Endothelial cell of umbilical vein (primary cell): ENCODE measurements around the gene HIRA. TPM values are rescaled to one million over a fixed set of nuclear protein-coding genes. Genes with fewer than 3 reads are reported as not detected.

ENCODE experiments used
- BruUV-seq: library from RNA; stranded (reverse); fragments of 400-500 nt; replicated peaks from 2 replicates; lab custom pipeline; 2021; lab: Mats Ljungman, UMichigan
- CTCF ChIA-PET: fragments of 300-600, 350-600 bp; sonication (Branson Sonifier 250); formaldehyde crosslinking; loops from one replicate; lab custom pipeline; 2021; ENCODE audit warnings: antibody characterized with exemption, inconsistent platforms; lab: Charles Lee
- POLR2A ChIA-PET: fragments of 300-600, 350-600 bp; sonication (Branson Sonifier 250); formaldehyde crosslinking; loops from one replicate; lab custom pipeline; 2021; ENCODE audit warnings: antibody characterized with exemption, inconsistent platforms; lab: Charles Lee
- DNase-seq: peaks from one replicate; pipeline ENCODE4 v3.0.0-alpha.2; 2011; ENCODE audit warnings: low read depth, low spot score
- FAIRE-seq: peaks from 2 replicates; lab custom pipeline; 2011; peaks lifted over from hg19 to GRCh38; lab: Jason Lieb, UNC
- H2AFZ ChIP-seq: 2 replicates; pipeline ENCODE4 v1.6.0; 2012; ENCODE audit warnings: low read depth, low read length, control low read depth, inconsistent platforms
- H3K27ac ChIP-seq: 2 replicates; pipeline ENCODE4 v1.5.1; 2011; ENCODE audit warnings: low read depth, mild to moderate bottlenecking, control low read depth, low read length, moderate library complexity; ENCODE audit not compliant: insufficient read depth
- H3K27me3 ChIP-seq, 2 experiments: 2 replicates each; pipeline versions ENCODE4 v1.6.0 to v1.6.1; 2011; ENCODE audit warnings: low read length in 2 of 2, mixed read lengths in 1 of 2; ENCODE audit not compliant: control insufficient read depth in 2 of 2, insufficient read depth in 2 of 2
- H3K36me3 ChIP-seq, 2 experiments: 2 replicates in 1 of 2; 3 replicates in 1 of 2; pipeline ENCODE4 v1.5.1; 2011; ENCODE audit warnings: low read length in 2 of 2, mild to moderate bottlenecking in 1 of 2, moderate library complexity in 1 of 2; ENCODE audit not compliant: control insufficient read depth in 2 of 2, insufficient read depth in 2 of 2; ENCODE audit errors: extremely low read depth in 1 of 2
- H3K4me1 ChIP-seq: 3 replicates; pipeline ENCODE4 v1.5.1; 2011; ENCODE audit warnings: mild to moderate bottlenecking, low read length; ENCODE audit not compliant: control insufficient read depth, insufficient read depth; ENCODE audit errors: extremely low read depth
- H3K4me2 ChIP-seq: 2 replicates; pipeline ENCODE4 v1.6.1; 2011; ENCODE audit warnings: low read length, control low read depth, mixed read lengths; ENCODE audit not compliant: insufficient read depth
- H3K4me3 ChIP-seq, 3 experiments: fragments of 200-600 bp in 1 of 3; sonication (generic), shearing (Covaris generic) in 1 of 3; replicated peaks in 1 of 3; 2 replicates each; pipeline ENCODE4 v1.5.1; 2011 to 2016; ENCODE audit warnings: control low read depth in 3 of 3, low read length in 3 of 3, mild to moderate bottlenecking in 2 of 3, inconsistent platforms in 1 of 3, low read depth in 1 of 3, moderate library complexity in 1 of 3; ENCODE audit not compliant: insufficient read depth in 1 of 3
- H3K79me2 ChIP-seq: 2 replicates; pipeline ENCODE4 v1.6.0; 2012; ENCODE audit warnings: low read length, inconsistent platforms; ENCODE audit not compliant: control insufficient read depth, insufficient read depth
- H3K9ac ChIP-seq: replicated peaks from 2 replicates; pipeline ENCODE3; 2011; ENCODE audit warnings: low read length, control low read depth; ENCODE audit not compliant: insufficient read depth; ENCODE audit errors: extremely low read depth
- H3K9me1 ChIP-seq: replicated peaks from 3 replicates; pipeline ENCODE4 v1.6.0; 2011; ENCODE audit warnings: mild to moderate bottlenecking, low read length; ENCODE audit not compliant: control insufficient read depth, insufficient read depth; ENCODE audit errors: extremely low read depth
- H3K9me3 ChIP-seq: replicated peaks from 2 replicates; pipeline ENCODE4 v1.5.1; 2012; ENCODE audit warnings: low read length, inconsistent platforms; ENCODE audit not compliant: control insufficient read depth, insufficient read depth
- H4K20me1 ChIP-seq: replicated peaks from 2 replicates; pipeline ENCODE3; 2011; ENCODE audit warnings: mild to moderate bottlenecking, low read length; ENCODE audit not compliant: control insufficient read depth, insufficient read depth; ENCODE audit errors: extremely low read depth
- CTCF ChIP-seq, 2 donors: IDR thresholded peaks; 1 replicate in 1 of 2; 2 replicates in 1 of 2; pipeline ENCODE4 v1.5.1; 2011; ENCODE audit warnings: low read length in 2 of 2, mild to moderate bottlenecking in 2 of 2, moderate library complexity in 2 of 2, control low read depth in 1 of 2, inconsistent platforms in 1 of 2, low read depth in 1 of 2; ENCODE audit not compliant: insufficient read depth in 1 of 2; ENCODE audit errors: extremely low read depth in 1 of 2
- EZH2 ChIP-seq: IDR thresholded peaks from 2 replicates; pipeline ENCODE4 v1.6.1; 2012; ENCODE audit warnings: borderline replicate concordance, low read depth, mild to moderate bottlenecking, moderate library complexity, low read length, inconsistent platforms; ENCODE audit not compliant: severe bottlenecking
- FOS ChIP-seq: IDR thresholded peaks from 2 replicates; pipeline ENCODE4 v1.6.1; 2011; ENCODE audit warnings: mild to moderate bottlenecking, low read length, moderate library complexity, borderline replicate concordance; ENCODE audit not compliant: insufficient read depth
- GATA2 ChIP-seq: IDR thresholded peaks from 2 replicates; pipeline ENCODE4 v1.7.0; 2011; ENCODE audit warnings: low read depth, mild to moderate bottlenecking, moderate library complexity, mixed read lengths, low read length; ENCODE audit not compliant: insufficient read length, insufficient read depth
- JUN ChIP-seq: IDR thresholded peaks from 2 replicates; pipeline ENCODE4 v1.6.1; 2011; ENCODE audit warnings: borderline replicate concordance, low read depth; ENCODE audit not compliant: insufficient read length, insufficient read depth
- MAX ChIP-seq: IDR thresholded peaks from 2 replicates; pipeline ENCODE4 v1.6.1; 2011; ENCODE audit not compliant: insufficient read depth, insufficient read length
- MYC ChIP-seq: IDR thresholded peaks from one replicate; pipeline ENCODE4 v1.6.1; 2011; ENCODE audit warnings: mild to moderate bottlenecking, low read depth, low read length
- POLR2A ChIP-seq: IDR thresholded peaks from 2 replicates; pipeline ENCODE4 v1.6.1; 2012; ENCODE audit warnings: low read depth, mild to moderate bottlenecking, control low read depth, low read length
- POLR2AphosphoS5 ChIP-seq: IDR thresholded peaks from 2 replicates; pipeline ENCODE4 v1.6.1; 2012; ENCODE audit warnings: low read depth, mild to moderate bottlenecking, control low read depth, low read length, moderate library complexity; ENCODE audit not compliant: insufficient read depth
- dilution Hi-C: fragments of 300-500 bp; cut with MboI; formaldehyde crosslinking; loops from one replicate; pipeline ENCODE4 v1.15.0; 2019; ENCODE audit warnings: low sequenced_read_pairs; ENCODE audit not compliant: extremely low pct_ligation_motif_present
- intact Hi-C: fragments of 100-400 bp; cut with micrococcal nuclease; formaldehyde crosslinking; loops from one replicate; pipeline ENCODE4 v1.10.0; 2022
- polyA plus RNA-seq, 4 experiments: library from polyadenylated mRNA; depleted of rRNA in 3 of 4; stranded (reverse) in 3 of 4; unstranded in 1 of 4; fragments of >200 nt; gene quantifications; 2 replicates each; pipeline versions ENCODE4 v1.2.1 to v1.2.3, GENCODE V29; 2011 to 2012; ENCODE audit warnings: missing spikeins in 1 of 4
- total RNA-seq: library from RNA; stranded (reverse); gene quantifications from 2 replicates; pipeline ENCODE4 v1.2.3, GENCODE V29; 2021

HIRA gene
- total and polyA plus RNA-seq, 2 donors (not counting 3 experiments of a cell fraction or from before 2014, with no cell fraction given): 17.3 to 27.7 TPM

GRCh38 chr22:19450363-19451175, 19.0 kb upstream of the HIRA start:
- Histone ChIP-seq H3K36me3 (peaks cover 16 to 41% of the 10 kb centered on the region in 2 experiments), H3K4me1 (peaks cover 11% of the 10 kb centered on the region), H3K4me3 (no peak overlapping the region), H3K9me1 (no peaks in the 10 kb centered on the region), H3K4me2 (no peak overlapping the region), H3K27ac (no peak overlapping the region), H2AFZ (no peak overlapping the region), H3K27me3 (no peaks in the 10 kb centered on the region), H4K20me1 (no peaks in the 10 kb centered on the region), H3K79me2 (peaks cover 14% of the 10 kb centered on the region), H3K9me3 (no peaks in the 10 kb centered on the region), H3K9ac (no peak overlapping the region)
- FAIRE-seq (no peak), DNase-seq (no peak)
- CTCF ChIA-PET: interaction anchor here (0.6 to 1.6 kb wide), 3 partner anchors 23 to 179 kb away, joined by 3 to 9 read pairs (median 5); no protein-coding TSS in a partner anchor
- dilution Hi-C loops (no loop called here), intact Hi-C loops (no loop called here)
- BruUV-seq: no TSS peak
- TF ChIP-seq GATA2: no peak
- TF ChIP-seq EZH2: no peak
- TF ChIP-seq MYC: no peak
- no peak for TF ChIP-seq POLR2AphosphoS5
- no peak for TF ChIP-seq CTCF (IDR thresholded peaks at IDR 0.05; ENCODE audit: extremely low read depth in 1 of 2, insufficient read depth in 1 of 2, low read depth in 1 of 2, low read length in 2 of 2)
- no peak for TF ChIP-seq POLR2A
- TF ChIP-seq JUN: no peak
- no peak for TF ChIP-seq FOS
- no peak for TF ChIP-seq MAX
- POLR2A ChIA-PET: no interaction called here
